HepG2 (cell line): ENCODE measurements around the gene OPRL1. TPM values are rescaled to one million over a fixed set of nuclear protein-coding genes. Genes with fewer than 3 reads are reported as not detected.
A peak's percentile ranks its signal among the peaks of the same experiment; 100 is the strongest.

Experiments
- ARID2 ChIP-seq: sonication (generic); formaldehyde crosslinking; IDR thresholded peaks from 2 replicates; pipeline ENCODE4 v1.8.1; 2022; ENCODE audit warnings: mild to moderate bottlenecking, missing genetic modification reagents, borderline replicate concordance
- DR1 ChIP-seq: sonication (generic); formaldehyde crosslinking; IDR thresholded peaks from 2 replicates; pipeline ENCODE4 v1.8.0; 2021; ENCODE audit warnings: mild to moderate bottlenecking, missing genetic modification reagents, inconsistent platforms
- ERF ChIP-seq: IDR thresholded peaks from 2 replicates; pipeline ENCODE4 v1.6.1; 2018; ENCODE audit warnings: missing biosample characterization, missing genetic modification reagents
- HDAC2 ChIP-seq: sonication (generic); formaldehyde crosslinking; IDR thresholded peaks from 2 replicates; pipeline ENCODE4 v1.4.0; 2020; ENCODE audit warnings: missing genetic modification reagents
- KAT7 ChIP-seq: IDR thresholded peaks from 2 replicates; pipeline ENCODE4 v1.6.1; 2018; ENCODE audit warnings: borderline replicate concordance, missing compliant biosample characterization
- KDM1A ChIP-seq: IDR thresholded peaks from 2 replicates; pipeline ENCODE4 v1.6.1; 2016; ENCODE audit warnings: missing compliant biosample characterization
- KLF6 ChIP-seq: IDR thresholded peaks from 2 replicates; pipeline ENCODE4 v1.8.0; 2016; ENCODE audit warnings: missing biosample characterization, missing genetic modification reagents
- MTA3 ChIP-seq: sonication (generic); formaldehyde crosslinking; IDR thresholded peaks from 2 replicates; pipeline ENCODE4 v1.4.0; 2020; ENCODE audit warnings: missing genetic modification reagents
- NR2C2 ChIP-seq: sonication (generic); formaldehyde crosslinking; IDR thresholded peaks from 2 replicates; pipeline ENCODE4 v1.4.0; 2020; ENCODE audit warnings: missing genetic modification reagents, mild to moderate bottlenecking, moderate library complexity, borderline replicate concordance
- SIN3B ChIP-seq: fragments of 150-350 bp; IDR thresholded peaks from 2 replicates; pipeline ENCODE4 v1.6.1; 2014; ENCODE audit warnings: low read length
- SRY ChIP-seq: sonication (generic); formaldehyde crosslinking; IDR thresholded peaks from 2 replicates; pipeline ENCODE4 v1.8.0; 2022; ENCODE audit warnings: mild to moderate bottlenecking, missing genetic modification reagents
- TEAD2 ChIP-seq: sonication (generic); formaldehyde crosslinking; IDR thresholded peaks from 2 replicates; pipeline ENCODE4 v1.9.0; 2021; ENCODE audit warnings: missing genetic modification reagents
- ZBTB21 ChIP-seq: sonication (generic); formaldehyde crosslinking; IDR thresholded peaks from 2 replicates; pipeline ENCODE4 v1.4.0; 2020; ENCODE audit warnings: missing genetic modification reagents
- ZNF331 ChIP-seq: sonication (generic); formaldehyde crosslinking; IDR thresholded peaks from 2 replicates; pipeline ENCODE4 v1.4.0; 2020; ENCODE audit warnings: missing genetic modification reagents
- ZNF367 ChIP-seq: sonication (generic); formaldehyde crosslinking; IDR thresholded peaks from 2 replicates; pipeline ENCODE4 v1.4.0; 2020; ENCODE audit warnings: missing genetic modification reagents, borderline replicate concordance
- ZNF644 ChIP-seq: IDR thresholded peaks from 2 replicates; pipeline ENCODE4 v1.6.1; 2016; ENCODE audit warnings: low read depth
- ZNF816 ChIP-seq: sonication (generic); formaldehyde crosslinking; IDR thresholded peaks from 2 replicates; pipeline ENCODE4 v1.8.0; 2022; ENCODE audit warnings: missing genetic modification reagents, mild to moderate bottlenecking, borderline replicate concordance
- polyA plus RNA-seq, 8 experiments: library from polyadenylated mRNA; depleted of rRNA in 3 of 8; stranded (reverse) in 7 of 8; unstranded in 1 of 8; fragments of >200 nt; fragmentation: Illumina TruSeq in 4 of 8; extraction: Trizol in 4 of 8; gene quantifications; 2 replicates each; pipeline versions ENCODE4 v1.2.1 to v1.2.3, GENCODE V29; 2011 to 2016; ENCODE audit warnings: low read depth in 4 of 8, missing spikeins in 1 of 8, mixed read lengths in 1 of 8; ENCODE audit not compliant: insufficient read depth in 1 of 8
- total RNA-seq, 5 experiments: library from RNA; depleted of rRNA; stranded (reverse); fragments of >200 nt; fragmentation: Illumina TruSeq; extraction: Trizol; gene quantifications; 2 replicates each; pipeline ENCODE4 v1.2.3, GENCODE V29; 2016; ENCODE audit warnings: low read depth in 1 of 5
- TF ChIP-seq, protein P1 (sequence below): sonication (generic); formaldehyde crosslinking; IDR thresholded peaks from 2 replicates; pipeline ENCODE4 v1.4.0; 2020; ENCODE audit warnings: missing genetic modification reagents, mild to moderate bottlenecking, borderline replicate concordance
- TF ChIP-seq, protein P2 (sequence below): sonication (generic); formaldehyde crosslinking; IDR thresholded peaks from 2 replicates; pipeline ENCODE4 v1.4.0; 2020; ENCODE audit warnings: mild to moderate bottlenecking, missing genetic modification reagents
- TF ChIP-seq, protein P3 (sequence below): sonication (generic); formaldehyde crosslinking; IDR thresholded peaks from 2 replicates; pipeline ENCODE4 v1.4.0; 2020; ENCODE audit warnings: missing genetic modification reagents, low read depth, mild to moderate bottlenecking, borderline replicate concordance
- TF ChIP-seq, protein P4 (sequence below): sonication (generic); formaldehyde crosslinking; IDR thresholded peaks from 2 replicates; pipeline ENCODE4 v1.5.1; 2020; ENCODE audit warnings: missing genetic modification reagents, mild to moderate bottlenecking, borderline replicate concordance
- TF ChIP-seq, protein P5 (sequence below), 2 experiments: sonication (generic) in 1 of 2; formaldehyde crosslinking in 1 of 2; IDR thresholded peaks; 2 replicates each; pipeline versions ENCODE4 v1.4.0 to v1.6.1; 2018 to 2020; ENCODE audit warnings: missing genetic modification reagents in 2 of 2, borderline replicate concordance in 1 of 2, low read depth in 1 of 2, mild to moderate bottlenecking in 1 of 2, missing biosample characterization in 1 of 2

OPRL1 gene
- total and polyA plus RNA-seq, 2 of the 13 experiments (the other 11 are each of a cell fraction or from before 2014, with no cell fraction given), result 0.35 to 0.71 TPM

DNA sequence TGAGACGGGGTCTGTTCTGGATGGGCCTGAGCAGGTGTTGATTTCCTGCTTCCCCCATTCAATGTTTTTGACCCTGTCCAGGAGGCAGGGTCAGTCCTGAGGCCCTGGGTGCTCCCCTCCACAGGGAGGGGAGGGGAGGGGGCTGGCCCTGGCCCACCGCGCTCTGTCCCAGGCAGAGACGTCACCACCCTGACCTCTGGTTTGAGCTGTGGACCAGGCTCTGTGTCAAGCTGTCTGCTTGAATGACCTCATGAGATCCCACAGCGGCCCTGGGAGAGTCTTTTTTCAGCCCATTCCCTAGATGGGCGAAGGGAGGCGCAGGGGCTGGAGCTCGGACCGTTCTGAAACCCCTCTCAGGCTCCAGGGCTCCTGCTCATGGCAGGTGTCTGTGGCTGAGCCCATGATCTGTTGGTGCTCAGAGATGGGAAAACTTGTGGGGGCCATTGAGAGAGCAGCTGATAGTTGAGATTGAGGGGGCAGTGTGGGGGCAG, 13.2 kb downstream of the OPRL1 start (continued):
- TF ChIP-seq HDAC2 (CRISPR knock-in tag), result no peak
- TF ChIP-seq SRY (CRISPR knock-in tag), result no peak
- TF ChIP-seq ZBTB21, result peak; percentile 34; the same call in 1 of the 2 replicates
- TF ChIP-seq, protein P1, sequence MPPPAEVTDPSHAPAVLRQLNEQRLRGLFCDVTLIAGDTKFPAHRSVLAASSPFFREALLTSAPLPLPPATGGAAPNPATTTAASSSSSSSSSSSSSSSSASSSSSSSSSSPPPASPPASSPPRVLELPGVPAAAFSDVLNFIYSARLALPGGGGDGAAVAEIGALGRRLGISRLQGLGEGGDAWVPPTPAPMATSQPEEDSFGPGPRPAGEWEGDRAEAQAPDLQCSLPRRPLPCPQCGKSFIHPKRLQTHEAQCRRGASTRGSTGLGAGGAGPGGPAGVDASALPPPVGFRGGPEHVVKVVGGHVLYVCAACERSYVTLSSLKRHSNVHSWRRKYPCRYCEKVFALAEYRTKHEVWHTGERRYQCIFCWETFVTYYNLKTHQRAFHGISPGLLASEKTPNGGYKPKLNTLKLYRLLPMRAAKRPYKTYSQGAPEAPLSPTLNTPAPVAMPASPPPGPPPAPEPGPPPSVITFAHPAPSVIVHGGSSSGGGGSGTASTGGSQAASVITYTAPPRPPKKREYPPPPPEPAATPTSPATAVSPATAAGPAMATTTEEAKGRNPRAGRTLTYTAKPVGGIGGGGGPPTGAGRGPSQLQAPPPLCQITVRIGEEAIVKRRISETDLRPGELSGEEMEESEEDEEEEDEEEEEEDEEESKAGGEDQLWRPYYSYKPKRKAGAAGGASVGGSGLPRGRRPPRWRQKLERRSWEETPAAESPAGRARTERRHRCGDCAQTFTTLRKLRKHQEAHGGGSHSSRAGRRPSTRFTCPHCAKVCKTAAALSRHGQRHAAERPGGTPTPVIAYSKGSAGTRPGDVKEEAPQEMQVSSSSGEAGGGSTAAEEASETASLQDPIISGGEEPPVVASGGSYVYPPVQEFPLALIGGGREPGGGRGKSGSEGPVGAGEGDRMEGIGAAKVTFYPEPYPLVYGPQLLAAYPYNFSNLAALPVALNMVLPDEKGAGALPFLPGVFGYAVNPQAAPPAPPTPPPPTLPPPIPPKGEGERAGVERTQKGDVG (CRISPR knock-in tag), result no peak
- TF ChIP-seq ZNF816 (CRISPR knock-in tag), result no peak
- TF ChIP-seq ZNF367 (CRISPR knock-in tag), result no peak
- no peak for TF ChIP-seq ARID2 (CRISPR knock-in tag)
- TF ChIP-seq KDM1A (CRISPR knock-in tag), result 0 out of 2 replicates have a peak, but pooled peaks have one; percentile 36
- TF ChIP-seq ZNF331 (CRISPR knock-in tag), result no peak
- no peak for TF ChIP-seq MTA3 (CRISPR knock-in tag)
- no peak for TF ChIP-seq ZNF644 (CRISPR knock-in tag)
- TF ChIP-seq TEAD2 (CRISPR knock-in tag), result no peak
- no peak for TF ChIP-seq NR2C2 (CRISPR knock-in tag)
- TF ChIP-seq, protein P2, sequence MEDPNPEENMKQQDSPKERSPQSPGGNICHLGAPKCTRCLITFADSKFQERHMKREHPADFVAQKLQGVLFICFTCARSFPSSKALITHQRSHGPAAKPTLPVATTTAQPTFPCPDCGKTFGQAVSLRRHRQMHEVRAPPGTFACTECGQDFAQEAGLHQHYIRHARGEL, result no peak
- TF ChIP-seq KLF6, result no peak
- TF ChIP-seq SIN3B, result 0 out of 2 replicates have a peak, but pooled peaks have one; percentile 37
- no peak for TF ChIP-seq ERF
- TF ChIP-seq KAT7, result no peak
- TF ChIP-seq, protein P3, sequence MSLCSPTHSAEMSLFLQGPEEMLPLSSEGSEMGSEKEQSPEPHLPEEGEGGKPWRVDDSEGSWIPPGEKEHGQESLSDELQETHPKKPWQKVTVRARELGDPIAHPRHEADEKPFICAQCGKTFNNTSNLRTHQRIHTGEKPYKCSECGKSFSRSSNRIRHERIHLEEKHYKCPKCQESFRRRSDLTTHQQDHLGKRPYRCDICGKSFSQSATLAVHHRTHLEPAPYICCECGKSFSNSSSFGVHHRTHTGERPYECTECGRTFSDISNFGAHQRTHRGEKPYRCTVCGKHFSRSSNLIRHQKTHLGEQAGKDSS (CRISPR knock-in tag), result no peak
- TF ChIP-seq, protein P4, sequence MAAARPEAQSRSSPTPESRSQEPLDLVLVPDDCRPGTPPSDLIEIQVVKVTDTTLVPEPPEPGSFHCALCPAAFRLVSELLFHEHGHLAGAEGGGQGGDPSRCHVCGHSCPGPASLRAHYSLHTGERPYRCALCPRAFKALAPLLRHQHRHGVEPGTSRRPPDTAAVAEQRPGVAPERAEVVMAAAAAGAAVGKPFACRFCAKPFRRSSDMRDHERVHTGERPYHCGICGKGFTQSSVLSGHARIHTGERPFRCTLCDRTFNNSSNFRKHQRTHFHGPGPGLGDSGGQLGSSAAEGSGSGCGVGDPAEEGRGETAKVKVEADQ (CRISPR knock-in tag), result no peak
- TF ChIP-seq, protein P5, sequence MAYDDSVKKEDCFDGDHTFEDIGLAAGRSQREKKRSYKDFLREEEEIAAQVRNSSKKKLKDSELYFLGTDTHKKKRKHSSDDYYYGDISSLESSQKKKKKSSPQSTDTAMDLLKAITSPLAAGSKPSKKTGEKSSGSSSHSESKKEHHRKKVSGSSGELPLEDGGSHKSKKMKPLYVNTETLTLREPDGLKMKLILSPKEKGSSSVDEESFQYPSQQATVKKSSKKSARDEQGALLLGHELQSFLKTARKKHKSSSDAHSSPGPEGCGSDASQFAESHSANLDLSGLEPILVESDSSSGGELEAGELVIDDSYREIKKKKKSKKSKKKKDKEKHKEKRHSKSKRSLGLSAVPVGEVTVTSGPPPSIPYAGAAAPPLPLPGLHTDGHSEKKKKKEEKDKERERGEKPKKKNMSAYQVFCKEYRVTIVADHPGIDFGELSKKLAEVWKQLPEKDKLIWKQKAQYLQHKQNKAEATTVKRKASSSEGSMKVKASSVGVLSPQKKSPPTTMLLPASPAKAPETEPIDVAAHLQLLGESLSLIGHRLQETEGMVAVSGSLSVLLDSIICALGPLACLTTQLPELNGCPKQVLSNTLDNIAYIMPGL (CRISPR knock-in tag; IDR thresholded peaks at IDR 0.05; ENCODE audit: borderline replicate concordance in 1 of 2, low read depth in 1 of 2), result no peak
- TF ChIP-seq DR1 (CRISPR knock-in tag), result no peak
